ENCODE results near the gene RPS27. TPM values are rescaled to one million over a fixed set of nuclear protein-coding genes. Genes with fewer than 3 reads are reported as not detected.

Gene RPS27
- total and polyA plus RNA-seq, 4 donors = 452 to 3,145 (median 1,349) TPM

DNA sequence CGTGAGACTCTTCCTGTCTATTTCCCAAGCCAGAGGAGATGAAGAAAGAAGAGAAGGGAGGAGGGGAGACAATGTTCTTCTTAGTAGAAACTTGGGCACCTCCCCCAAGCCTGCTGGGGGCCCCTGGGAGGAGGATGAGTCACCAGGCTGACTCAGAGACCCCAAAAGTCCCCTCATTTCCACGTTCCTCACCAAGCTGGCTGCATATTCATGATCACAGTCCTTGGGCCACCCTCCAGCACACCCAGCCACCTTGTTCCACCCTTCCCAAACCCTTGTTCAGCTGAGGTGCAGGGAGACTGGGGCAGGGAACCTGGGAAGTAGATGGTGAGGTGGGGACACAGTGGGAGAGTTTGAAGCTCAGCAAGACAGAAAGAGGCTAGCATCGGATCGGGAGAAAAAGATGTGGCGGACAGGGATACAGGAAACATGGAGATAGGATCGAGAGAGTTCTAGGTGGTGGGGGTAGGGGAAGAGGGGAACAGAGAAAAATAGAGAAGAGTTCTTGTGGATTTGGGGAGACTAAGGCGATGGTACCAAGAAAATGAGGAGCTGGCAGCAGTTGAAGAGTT lies 5.1 kb upstream of the RPS27 start:
- no peak for DNase-seq (ENCODE audit: low spot score)
- peak overlapping the region; percentile 57 to 88 for H3K9ac ChIP-seq (ENCODE audit: low read depth in 1 of 2, low read length in 2 of 2)
- WGBS = 14% methylated on average over 7 of the region's 7 CpGs
- TF ChIP-seq JUND (IDR thresholded peaks at IDR 0.05) (no peak), HNF4A (conservative IDR thresholded peaks at IDR 0.05) (no peak), FOXA1 (IDR thresholded peaks at IDR 0.05) (no peak), YY1 (IDR thresholded peaks at IDR 0.05) (no peak), NR2F2 (IDR thresholded peaks at IDR 0.05) (no peak), HNF4G (IDR thresholded peaks at IDR 0.05) (no peak), TAF1 (conservative IDR thresholded peaks at IDR 0.05) (no peak), RXRA (IDR thresholded peaks at IDR 0.05) (no peak), GABPA (IDR thresholded peaks at IDR 0.05 in 1 of 2, conservative IDR thresholded peaks at IDR 0.05 in 1 of 2) (no peak), FOXA2 (IDR thresholded peaks at IDR 0.05) (no peak), RAD21 (IDR thresholded peaks at IDR 0.05) (no peak), EGR1 (IDR thresholded peaks at IDR 0.05; ENCODE audit: low read depth in 2 of 2) (no peak), SP1 (IDR thresholded peaks at IDR 0.05) (no peak)
- TF ChIP-seq, protein P1, sequence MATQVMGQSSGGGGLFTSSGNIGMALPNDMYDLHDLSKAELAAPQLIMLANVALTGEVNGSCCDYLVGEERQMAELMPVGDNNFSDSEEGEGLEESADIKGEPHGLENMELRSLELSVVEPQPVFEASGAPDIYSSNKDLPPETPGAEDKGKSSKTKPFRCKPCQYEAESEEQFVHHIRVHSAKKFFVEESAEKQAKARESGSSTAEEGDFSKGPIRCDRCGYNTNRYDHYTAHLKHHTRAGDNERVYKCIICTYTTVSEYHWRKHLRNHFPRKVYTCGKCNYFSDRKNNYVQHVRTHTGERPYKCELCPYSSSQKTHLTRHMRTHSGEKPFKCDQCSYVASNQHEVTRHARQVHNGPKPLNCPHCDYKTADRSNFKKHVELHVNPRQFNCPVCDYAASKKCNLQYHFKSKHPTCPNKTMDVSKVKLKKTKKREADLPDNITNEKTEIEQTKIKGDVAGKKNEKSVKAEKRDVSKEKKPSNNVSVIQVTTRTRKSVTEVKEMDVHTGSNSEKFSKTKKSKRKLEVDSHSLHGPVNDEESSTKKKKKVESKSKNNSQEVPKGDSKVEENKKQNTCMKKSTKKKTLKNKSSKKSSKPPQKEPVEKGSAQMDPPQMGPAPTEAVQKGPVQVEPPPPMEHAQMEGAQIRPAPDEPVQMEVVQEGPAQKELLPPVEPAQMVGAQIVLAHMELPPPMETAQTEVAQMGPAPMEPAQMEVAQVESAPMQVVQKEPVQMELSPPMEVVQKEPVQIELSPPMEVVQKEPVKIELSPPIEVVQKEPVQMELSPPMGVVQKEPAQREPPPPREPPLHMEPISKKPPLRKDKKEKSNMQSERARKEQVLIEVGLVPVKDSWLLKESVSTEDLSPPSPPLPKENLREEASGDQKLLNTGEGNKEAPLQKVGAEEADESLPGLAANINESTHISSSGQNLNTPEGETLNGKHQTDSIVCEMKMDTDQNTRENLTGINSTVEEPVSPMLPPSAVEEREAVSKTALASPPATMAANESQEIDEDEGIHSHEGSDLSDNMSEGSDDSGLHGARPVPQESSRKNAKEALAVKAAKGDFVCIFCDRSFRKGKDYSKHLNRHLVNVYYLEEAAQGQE (IDR thresholded peaks at IDR 0.05) = no peak
- TF ChIP-seq, protein P2, sequence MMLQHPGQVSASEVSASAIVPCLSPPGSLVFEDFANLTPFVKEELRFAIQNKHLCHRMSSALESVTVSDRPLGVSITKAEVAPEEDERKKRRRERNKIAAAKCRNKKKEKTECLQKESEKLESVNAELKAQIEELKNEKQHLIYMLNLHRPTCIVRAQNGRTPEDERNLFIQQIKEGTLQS (IDR thresholded peaks at IDR 0.05) = no peak
- TF ChIP-seq, protein P3, sequence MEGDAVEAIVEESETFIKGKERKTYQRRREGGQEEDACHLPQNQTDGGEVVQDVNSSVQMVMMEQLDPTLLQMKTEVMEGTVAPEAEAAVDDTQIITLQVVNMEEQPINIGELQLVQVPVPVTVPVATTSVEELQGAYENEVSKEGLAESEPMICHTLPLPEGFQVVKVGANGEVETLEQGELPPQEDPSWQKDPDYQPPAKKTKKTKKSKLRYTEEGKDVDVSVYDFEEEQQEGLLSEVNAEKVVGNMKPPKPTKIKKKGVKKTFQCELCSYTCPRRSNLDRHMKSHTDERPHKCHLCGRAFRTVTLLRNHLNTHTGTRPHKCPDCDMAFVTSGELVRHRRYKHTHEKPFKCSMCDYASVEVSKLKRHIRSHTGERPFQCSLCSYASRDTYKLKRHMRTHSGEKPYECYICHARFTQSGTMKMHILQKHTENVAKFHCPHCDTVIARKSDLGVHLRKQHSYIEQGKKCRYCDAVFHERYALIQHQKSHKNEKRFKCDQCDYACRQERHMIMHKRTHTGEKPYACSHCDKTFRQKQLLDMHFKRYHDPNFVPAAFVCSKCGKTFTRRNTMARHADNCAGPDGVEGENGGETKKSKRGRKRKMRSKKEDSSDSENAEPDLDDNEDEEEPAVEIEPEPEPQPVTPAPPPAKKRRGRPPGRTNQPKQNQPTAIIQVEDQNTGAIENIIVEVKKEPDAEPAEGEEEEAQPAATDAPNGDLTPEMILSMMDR (IDR thresholded peaks at IDR 0.05; ENCODE audit: low read depth, low read length, missing input control) = no peak
- TF ChIP-seq, protein P4, sequence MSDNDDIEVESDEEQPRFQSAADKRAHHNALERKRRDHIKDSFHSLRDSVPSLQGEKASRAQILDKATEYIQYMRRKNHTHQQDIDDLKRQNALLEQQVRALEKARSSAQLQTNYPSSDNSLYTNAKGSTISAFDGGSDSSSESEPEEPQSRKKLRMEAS (IDR thresholded peaks at IDR 0.05) = no peak
- TF ChIP-seq, protein P5, sequence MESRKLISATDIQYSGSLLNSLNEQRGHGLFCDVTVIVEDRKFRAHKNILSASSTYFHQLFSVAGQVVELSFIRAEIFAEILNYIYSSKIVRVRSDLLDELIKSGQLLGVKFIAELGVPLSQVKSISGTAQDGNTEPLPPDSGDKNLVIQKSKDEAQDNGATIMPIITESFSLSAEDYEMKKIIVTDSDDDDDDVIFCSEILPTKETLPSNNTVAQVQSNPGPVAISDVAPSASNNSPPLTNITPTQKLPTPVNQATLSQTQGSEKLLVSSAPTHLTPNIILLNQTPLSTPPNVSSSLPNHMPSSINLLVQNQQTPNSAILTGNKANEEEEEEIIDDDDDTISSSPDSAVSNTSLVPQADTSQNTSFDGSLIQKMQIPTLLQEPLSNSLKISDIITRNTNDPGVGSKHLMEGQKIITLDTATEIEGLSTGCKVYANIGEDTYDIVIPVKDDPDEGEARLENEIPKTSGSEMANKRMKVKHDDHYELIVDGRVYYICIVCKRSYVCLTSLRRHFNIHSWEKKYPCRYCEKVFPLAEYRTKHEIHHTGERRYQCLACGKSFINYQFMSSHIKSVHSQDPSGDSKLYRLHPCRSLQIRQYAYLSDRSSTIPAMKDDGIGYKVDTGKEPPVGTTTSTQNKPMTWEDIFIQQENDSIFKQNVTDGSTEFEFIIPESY (IDR thresholded peaks at IDR 0.05) = no peak
- peak overlapping the region; percentile 56 to 76 (median 64) for H3K4me3 ChIP-seq (ENCODE audit: low read depth in 1 of 3, low read length in 3 of 3)
- H3K4me1 ChIP-seq (ENCODE audit: control insufficient read depth in 4 of 4, insufficient read depth in 4 of 4, low read length in 3 of 4) = peaks cover 4 to 17% (median 12%) of the 10 kb centered on the region in 4 donors
- no peaks in the 10 kb centered on the region for H3K27me3 ChIP-seq (ENCODE audit: control insufficient read depth in 4 of 4, insufficient read depth in 4 of 4, low read length in 3 of 4)
- H3K36me3 ChIP-seq (ENCODE audit: control insufficient read depth in 4 of 4, insufficient read depth in 3 of 4, low read depth in 1 of 4, low read length in 3 of 4) = peaks cover 0 to 6% (median 4%) of the 10 kb centered on the region in 4 donors
- H3K27ac ChIP-seq (ENCODE audit: low read depth in 1 of 2, low read length in 2 of 2) = peak overlapping the region; percentile 49 to 68
- H3K9me3 ChIP-seq (ENCODE audit: control insufficient read depth in 4 of 4, low read length in 3 of 4) = no peaks in the 10 kb centered on the region

Data from liver (tissue), 9 donors.